Erythroblast (primary cell): ENCODE measurements around the gene TPGS2.
"Not testable (repeated sequence)": the region's sequence is repeated elsewhere in the genome, so short reads cannot be mapped to it uniquely, and the experiment has no call there.

Source experiments
- GATA1 ChIP-seq: IDR thresholded peaks from 2 replicates; pipeline ENCODE4 v1.6.1; 2011; ENCODE audit warnings: low read depth, mild to moderate bottlenecking, control low read depth, low read length, moderate library complexity
- POLR2A ChIP-seq: IDR thresholded peaks from 2 replicates; pipeline ENCODE4 v1.6.1; 2011; ENCODE audit warnings: mild to moderate bottlenecking, low read length

DNA sequence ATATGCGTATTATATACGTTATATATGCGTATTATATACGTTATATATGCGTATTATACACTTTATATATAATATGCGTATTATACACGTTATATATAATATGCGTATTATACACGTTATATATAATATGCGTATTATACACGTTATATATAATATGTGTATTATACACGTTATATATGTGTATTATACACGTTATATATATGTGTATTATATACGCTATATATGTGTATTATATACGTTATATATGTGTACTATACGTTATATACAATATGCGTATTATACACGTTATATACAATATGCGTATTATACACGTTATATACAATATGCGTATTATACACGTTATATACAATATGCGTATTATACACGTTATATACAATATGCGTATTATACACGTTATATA, 65.8 kb downstream of the TPGS2 start:
- TF ChIP-seq POLR2A, GATA1: not testable (repeated sequence)
